IMR-90 (cell line): ENCODE data around the gene UBE2O. TPM values are rescaled to one million over a fixed set of nuclear protein-coding genes. Genes with fewer than 3 reads are reported as not detected.

Source experiments
- ATAC-seq: fragments of 200-7000 bp; cut with Tn5 transposase; 2 replicates; pipeline ENCODE4 v1.9.1; 2020; ENCODE audit warnings: low read depth, mild to moderate bottlenecking, moderate library complexity
- BruUV-seq: library from RNA; stranded (reverse); fragments of 400-500 nt; replicated peaks from 2 replicates; lab custom pipeline; 2021; lab: Mats Ljungman, UMichigan
- CTCF ChIA-PET: fragments of 300-600 bp; formaldehyde crosslinking; extraction: SDS; loops from one replicate; lab custom pipeline; 2021; ENCODE audit warnings: antibody characterized with exemption; lab: Yijun Ruan, JAX
- POLR2A ChIA-PET: fragments of 300-600 bp; sonication (Branson Sonifier 250); formaldehyde crosslinking; loops from one replicate; lab custom pipeline; 2022; ENCODE audit warnings: antibody characterized with exemption; ENCODE audit not compliant: unreplicated experiment; lab: Charles Lee
- DNase-seq: peaks from one replicate; pipeline ENCODE4 v3.0.0; 2013
- H2AFZ ChIP-seq: replicated peaks from 2 replicates; pipeline ENCODE3; 2013; ENCODE audit warnings: low read length, mild to moderate bottlenecking; ENCODE audit not compliant: poor library complexity
- H2AK5ac ChIP-seq: 2 replicates; pipeline ENCODE4 v1.6.1; 2013; ENCODE audit warnings: low read depth, low read length, inconsistent platforms
- H2AK9ac ChIP-seq: replicated peaks from 2 replicates; pipeline ENCODE3; 2013; ENCODE audit warnings: mild to moderate bottlenecking, low read depth, low read length, moderate library complexity; ENCODE audit not compliant: poor library complexity
- H2BK120ac ChIP-seq: 2 replicates; pipeline ENCODE4 v1.6.1; 2013; ENCODE audit warnings: low read depth, low read length, inconsistent platforms
- H2BK15ac ChIP-seq: 3 replicates; pipeline ENCODE4 v1.6.1; 2013; ENCODE audit warnings: low read depth, low read length, inconsistent platforms
- H2BK20ac ChIP-seq: 2 replicates; pipeline ENCODE4 v1.6.1; 2013; ENCODE audit warnings: low read depth, mild to moderate bottlenecking, inconsistent platforms, low read length, moderate library complexity
- H2BK5ac ChIP-seq: 2 replicates; pipeline ENCODE4 v1.6.1; 2013; ENCODE audit warnings: mild to moderate bottlenecking, low read depth, low read length, inconsistent platforms; ENCODE audit not compliant: poor library complexity, severe bottlenecking
- H3K14ac ChIP-seq: replicated peaks from 2 replicates; pipeline ENCODE4 v1.6.1; 2013; ENCODE audit warnings: low read depth, low read length, inconsistent platforms
- H3K18ac ChIP-seq: 2 replicates; pipeline ENCODE4 v1.6.1; 2013; ENCODE audit warnings: low read depth, low read length, control low read depth
- H3K23ac ChIP-seq: 2 replicates; pipeline ENCODE4 v1.6.1; 2013; ENCODE audit warnings: low read depth, low read length, inconsistent platforms
- H3K27ac ChIP-seq: 2 replicates; pipeline ENCODE4 v1.5.1; 2013; ENCODE audit warnings: mild to moderate bottlenecking, control low read depth, low read length; ENCODE audit not compliant: insufficient read depth
- H3K27me3 ChIP-seq: 2 replicates; pipeline ENCODE4 v1.6.1; 2013; ENCODE audit warnings: low read length; ENCODE audit not compliant: control insufficient read depth, insufficient read depth
- H3K36me3 ChIP-seq: 2 replicates; pipeline ENCODE4 v1.6.1; 2013; ENCODE audit warnings: low read length, mixed read lengths; ENCODE audit not compliant: control insufficient read depth, insufficient read depth
- H3K4ac ChIP-seq: 2 replicates; pipeline ENCODE4 v1.6.1; 2013; ENCODE audit warnings: low read depth, low read length, inconsistent platforms
- H3K4me1 ChIP-seq: 2 replicates; pipeline ENCODE4 v1.6.1; 2013; ENCODE audit warnings: low read length, mixed read lengths; ENCODE audit not compliant: control insufficient read depth, insufficient read depth
- H3K4me2 ChIP-seq: 2 replicates; pipeline ENCODE4 v1.6.1; 2013; ENCODE audit warnings: low read depth, mild to moderate bottlenecking, control low read depth, low read length, moderate library complexity
- H3K4me3 ChIP-seq: 2 replicates; pipeline ENCODE4 v1.5.1; 2013; ENCODE audit warnings: low read depth, mild to moderate bottlenecking, control low read depth, low read length, moderate library complexity; ENCODE audit not compliant: insufficient read depth
- H3K56ac ChIP-seq: 2 replicates; pipeline ENCODE4 v1.6.1; 2013; ENCODE audit warnings: low read length, inconsistent platforms; ENCODE audit not compliant: insufficient read depth; ENCODE audit errors: extremely low read depth
- H3K79me1 ChIP-seq, 2 experiments: 2 replicates each; pipeline ENCODE4 v1.6.1; 2013; ENCODE audit warnings: low read length in 2 of 2, inconsistent platforms in 1 of 2, low read depth in 1 of 2
- H3K9ac ChIP-seq: 2 replicates; pipeline ENCODE4 v1.6.1; 2013; ENCODE audit warnings: low read depth, low read length, control low read depth
- H3K9me1 ChIP-seq: 2 replicates; pipeline ENCODE4 v1.6.1; 2013; ENCODE audit warnings: low read length, inconsistent platforms; ENCODE audit not compliant: insufficient read depth
- H3K9me3 ChIP-seq: 2 replicates; pipeline ENCODE4 v1.6.1; 2013; ENCODE audit warnings: low read length; ENCODE audit not compliant: control insufficient read depth, insufficient read depth
- H4K20me1 ChIP-seq: 2 replicates; pipeline ENCODE4 v1.6.1; 2013; ENCODE audit warnings: low read length, inconsistent platforms; ENCODE audit not compliant: insufficient read depth
- H4K5ac ChIP-seq: 2 replicates; pipeline ENCODE4 v1.6.1; 2013; ENCODE audit warnings: mild to moderate bottlenecking, low read depth, low read length, control low read depth
- H4K8ac ChIP-seq, 2 experiments: 2 replicates each; pipeline ENCODE4 v1.6.1; 2013; ENCODE audit warnings: low read depth in 2 of 2, low read length in 2 of 2, control low read depth in 1 of 2, inconsistent platforms in 1 of 2
- H4K91ac ChIP-seq: 2 replicates; pipeline ENCODE4 v1.6.1; 2013; ENCODE audit warnings: low read depth, low read length, inconsistent platforms; ENCODE audit not compliant: insufficient read depth
- RFX5 ChIP-seq: IDR thresholded peaks from 2 replicates; pipeline ENCODE4 v1.8.0; 2012; ENCODE audit warnings: low read depth, mild to moderate bottlenecking, low read length, moderate library complexity
- WGBS, 2 experiments: methylation state at CpG; one replicate each; pipeline versions ENCODE4 v1.1.5 to v1.1.7; 2013; ENCODE audit warnings: missing lambda C conversion rate in 2 of 2; ENCODE audit not compliant: insufficient read length in 1 of 2; ENCODE audit errors: extremely low coverage in 2 of 2; 5-methylcytosine and 5-hydroxymethylcytosine counted together
- dilution Hi-C: fragments of 300-500 bp; cut with HindIII; formaldehyde crosslinking; loops from one replicate; pipeline ENCODE4 v1.14.3; 2018; ENCODE audit warnings: low sequenced_read_pairs; ENCODE audit not compliant: unreplicated experiment
- in situ Hi-C: fragments of 300-500 bp; cut with MboI; formaldehyde crosslinking; loops from 3 replicates; pipeline ENCODE4 v1.14.3; 2019; ENCODE audit warnings: low sequenced_read_pairs, inconsistent platforms, mixed read lengths
- intact Hi-C: fragments of 100-400 bp; cut with micrococcal nuclease; formaldehyde crosslinking; loops from 2 replicates; pipeline ENCODE4 v1.10.0; 2022
- polyA plus RNA-seq, 3 experiments: library from polyadenylated mRNA; depleted of rRNA; stranded (reverse); fragments of >200 nt; gene quantifications; 2 replicates each; pipeline ENCODE4 v1.2.3, GENCODE V29; 2012; ENCODE audit warnings: low replicate concordance in 1 of 3
- total RNA-seq: library from RNA; depleted of rRNA; stranded (reverse); fragments of >200 nt; gene quantifications from 2 replicates; pipeline ENCODE4 v1.2.3, GENCODE V29; 2012
- TF ChIP-seq, protein P1 (sequence below): fragments of 150-350 bp; IDR thresholded peaks from 2 replicates; pipeline ENCODE4 v1.6.1; 2016; ENCODE audit warnings: low read depth, mild to moderate bottlenecking, low read length, moderate library complexity, borderline replicate concordance

UBE2O gene
- total and polyA plus RNA-seq, 2 of the 4 experiments (the other 2 are of a cell fraction): 17.6 TPM

DNA sequence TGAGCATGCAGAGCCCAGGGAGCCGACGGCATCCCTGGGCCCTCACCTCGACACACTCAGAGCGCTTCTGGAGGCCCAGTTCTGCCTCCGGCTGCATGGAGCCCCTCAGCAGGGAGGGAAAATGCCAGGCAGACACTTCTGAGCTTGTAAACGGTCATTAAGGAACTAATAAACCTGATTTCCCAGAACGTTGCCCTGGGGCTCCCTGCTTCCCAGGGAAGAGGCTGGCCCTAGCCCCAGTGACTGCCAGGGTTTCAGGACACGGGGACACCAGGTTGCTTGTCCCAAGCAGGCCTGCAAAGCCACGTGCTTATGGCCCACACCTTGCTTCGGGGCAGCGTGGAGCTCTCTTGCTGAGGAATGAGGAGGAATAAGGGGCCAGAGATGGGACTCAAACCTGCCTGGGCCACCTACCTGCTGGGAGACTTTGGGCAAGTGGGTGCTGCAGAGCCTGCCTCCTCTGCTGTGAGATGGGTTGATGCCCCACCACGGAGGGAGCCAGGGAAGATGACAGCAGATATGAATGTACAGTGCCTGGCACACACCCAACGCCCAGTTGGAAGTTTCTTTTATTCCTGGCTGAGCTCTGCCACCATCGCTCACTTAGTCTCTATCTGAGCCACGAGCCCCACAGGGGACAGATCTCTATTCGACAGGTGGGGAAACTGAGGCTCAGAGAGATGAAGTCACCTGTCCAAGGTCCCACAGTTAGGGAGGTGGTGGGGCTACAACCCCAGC, 42.9 kb upstream of the UBE2O start:
- Histone ChIP-seq H2BK120ac (no peak overlapping the region), H3K9ac (no peak overlapping the region), H3K4ac (no peak overlapping the region), H3K4me1 (peaks cover 34% of the 10 kb centered on the region), H3K9me3 (no peaks in the 10 kb centered on the region), H3K18ac (no peak overlapping the region), H3K27ac (no peak overlapping the region), H3K79me1 (peaks cover 4 to 30% of the 10 kb centered on the region in 2 experiments; a peak in 3 of 4 replicates), H3K27me3 (no peaks in the 10 kb centered on the region), H2BK15ac (no peak overlapping the region), H2BK20ac (no peak overlapping the region), H2AFZ (no peak overlapping the region), H3K56ac (no peak overlapping the region), H3K4me2 (no peak overlapping the region), H2AK5ac (no peak overlapping the region), H3K14ac (no peak overlapping the region), H3K4me3 (no peak overlapping the region), H4K20me1 (no peaks in the 10 kb centered on the region), H3K23ac (no peak overlapping the region), H4K8ac (no peak overlapping the region), H3K36me3 (no peaks in the 10 kb centered on the region), H2BK5ac (no peak overlapping the region), H4K5ac (no peak overlapping the region), H2AK9ac (peak overlapping the region; percentile 30), H4K91ac (no peak overlapping the region), H3K9me1 (peaks cover 11% of the 10 kb centered on the region)
- TF ChIP-seq, protein P1, sequence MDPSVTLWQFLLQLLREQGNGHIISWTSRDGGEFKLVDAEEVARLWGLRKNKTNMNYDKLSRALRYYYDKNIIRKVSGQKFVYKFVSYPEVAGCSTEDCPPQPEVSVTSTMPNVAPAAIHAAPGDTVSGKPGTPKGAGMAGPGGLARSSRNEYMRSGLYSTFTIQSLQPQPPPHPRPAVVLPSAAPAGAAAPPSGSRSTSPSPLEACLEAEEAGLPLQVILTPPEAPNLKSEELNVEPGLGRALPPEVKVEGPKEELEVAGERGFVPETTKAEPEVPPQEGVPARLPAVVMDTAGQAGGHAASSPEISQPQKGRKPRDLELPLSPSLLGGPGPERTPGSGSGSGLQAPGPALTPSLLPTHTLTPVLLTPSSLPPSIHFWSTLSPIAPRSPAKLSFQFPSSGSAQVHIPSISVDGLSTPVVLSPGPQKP: no peak
- TF ChIP-seq RFX5: no peak
- BruUV-seq: no TSS peak
- intact Hi-C loops: no loop called here
- WGBS, 2 experiments: 81% methylated on average over 10 of the region's 16 CpGs; no CpG with 5 or more reads in 1 of the 2 experiments
- dilution Hi-C loops: no loop called here
- CTCF ChIA-PET: no interaction called here
- DNase-seq: no peak
- POLR2A ChIA-PET: no interaction called here
- ATAC-seq: no peak
- in situ Hi-C loops: no loop called here
